GM10266 (cell line): ENCODE measurements around the gene KRT81.

Experiments
- DNase-seq: peaks from one replicate; pipeline ENCODE4 v3.0.0; 2012; ENCODE audit errors: extremely low spot score
- TF ChIP-seq, protein P1 (sequence below): IDR thresholded peaks from 2 replicates; pipeline ENCODE4 v1.5.1; 2012; ENCODE audit warnings: mild to moderate bottlenecking, low read depth; ENCODE audit not compliant: control insufficient read depth, insufficient read depth; ENCODE audit errors: missing control alignments

The KRT81 gene

DNA sequence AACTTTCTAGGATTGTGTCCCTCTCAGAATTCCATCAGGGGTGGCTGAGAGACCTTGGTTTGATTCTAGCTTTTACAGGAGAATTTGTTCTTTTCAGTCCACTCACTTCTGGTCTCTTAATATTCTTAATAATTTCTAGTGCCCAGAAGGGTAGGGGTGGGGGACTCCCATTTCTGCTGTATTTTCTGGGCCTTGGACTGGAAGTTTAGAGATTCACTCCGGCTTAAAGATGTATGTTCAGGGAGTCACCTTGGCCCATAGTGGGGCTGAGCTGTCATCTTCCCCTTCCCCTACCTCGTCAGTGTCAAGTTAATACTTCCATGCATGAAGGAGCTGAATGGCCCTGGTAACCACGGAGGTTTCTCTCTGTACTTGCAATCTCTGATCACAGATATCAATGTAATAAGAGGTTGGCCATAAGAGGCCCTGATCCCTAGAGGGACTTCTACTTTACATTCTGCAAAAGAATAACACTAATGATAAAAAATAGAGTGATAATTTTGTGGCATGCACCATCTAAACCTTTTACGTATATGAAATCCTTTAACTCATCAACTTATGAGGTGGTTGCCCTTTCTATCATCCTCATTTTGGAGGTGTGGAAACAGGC, 6.7 kb downstream of the KRT81 start:
- no peak for DNase-seq

GRCh38 chr12:52280796-52281560, 10.4 kb downstream of the KRT81 start:
- TF ChIP-seq, protein P1, sequence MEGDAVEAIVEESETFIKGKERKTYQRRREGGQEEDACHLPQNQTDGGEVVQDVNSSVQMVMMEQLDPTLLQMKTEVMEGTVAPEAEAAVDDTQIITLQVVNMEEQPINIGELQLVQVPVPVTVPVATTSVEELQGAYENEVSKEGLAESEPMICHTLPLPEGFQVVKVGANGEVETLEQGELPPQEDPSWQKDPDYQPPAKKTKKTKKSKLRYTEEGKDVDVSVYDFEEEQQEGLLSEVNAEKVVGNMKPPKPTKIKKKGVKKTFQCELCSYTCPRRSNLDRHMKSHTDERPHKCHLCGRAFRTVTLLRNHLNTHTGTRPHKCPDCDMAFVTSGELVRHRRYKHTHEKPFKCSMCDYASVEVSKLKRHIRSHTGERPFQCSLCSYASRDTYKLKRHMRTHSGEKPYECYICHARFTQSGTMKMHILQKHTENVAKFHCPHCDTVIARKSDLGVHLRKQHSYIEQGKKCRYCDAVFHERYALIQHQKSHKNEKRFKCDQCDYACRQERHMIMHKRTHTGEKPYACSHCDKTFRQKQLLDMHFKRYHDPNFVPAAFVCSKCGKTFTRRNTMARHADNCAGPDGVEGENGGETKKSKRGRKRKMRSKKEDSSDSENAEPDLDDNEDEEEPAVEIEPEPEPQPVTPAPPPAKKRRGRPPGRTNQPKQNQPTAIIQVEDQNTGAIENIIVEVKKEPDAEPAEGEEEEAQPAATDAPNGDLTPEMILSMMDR = no peak
- DNase-seq = no peak

More for the DNA sequence above, 6.7 kb downstream of the KRT81 start:
- TF ChIP-seq, protein P1 = no peak

- TF ChIP-seq, protein P1 = no peak
- DNase-seq = no peak
Measured at GRCh38 chr12:52280319-52280795, 11.0 kb downstream of the KRT81 start.

GRCh38 chr12:52279422-52280318, 11.7 kb downstream of the KRT81 start:
- TF ChIP-seq, protein P1 = no peak
- DNase-seq = no peak

GRCh38 chr12:52278575-52279421, 12.5 kb downstream of the KRT81 start:
- TF ChIP-seq, protein P1 = peak; percentile 99
- DNase-seq = peak; percentile 87

DNA sequence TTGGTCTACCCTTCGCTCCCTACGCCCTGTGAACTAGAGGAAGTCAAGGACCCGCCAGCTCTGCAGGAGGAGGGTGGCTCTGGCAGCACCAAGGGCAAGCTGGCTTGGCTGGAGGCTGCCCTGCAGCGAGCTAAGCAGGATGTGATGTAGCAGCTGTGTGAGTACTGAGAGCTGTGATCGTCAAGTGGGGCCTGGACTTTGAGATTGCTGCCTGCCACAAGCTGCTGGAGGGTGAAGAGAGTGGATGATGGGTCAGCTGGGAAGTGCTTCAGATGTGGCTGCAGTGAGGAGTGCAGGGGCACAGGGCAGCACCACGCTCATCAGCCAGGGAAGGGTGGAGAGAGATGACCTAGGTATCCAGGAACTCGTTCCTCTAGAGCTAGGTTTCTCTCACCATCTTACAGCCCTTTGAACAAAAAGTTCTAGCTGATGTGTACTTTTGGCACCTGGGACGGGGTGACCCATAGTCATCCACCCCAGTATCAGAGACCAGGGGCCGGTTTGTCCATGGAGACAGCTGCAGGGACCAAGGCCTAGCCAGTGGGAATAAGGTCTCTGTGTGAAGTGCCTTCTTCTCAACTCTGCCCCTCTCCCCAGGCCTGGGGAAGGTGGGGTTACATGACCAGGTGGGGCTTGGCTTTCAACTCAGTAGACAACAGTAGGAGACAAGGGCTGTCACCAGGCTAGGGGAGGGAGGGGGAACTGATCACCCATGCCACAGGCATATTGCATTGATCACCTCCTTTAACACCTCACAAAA, 13.7 kb downstream of the KRT81 start:
- DNase-seq = no peak
- TF ChIP-seq, protein P1 = no peak
